ENCODE results near the gene FLYWCH2.

DNA sequence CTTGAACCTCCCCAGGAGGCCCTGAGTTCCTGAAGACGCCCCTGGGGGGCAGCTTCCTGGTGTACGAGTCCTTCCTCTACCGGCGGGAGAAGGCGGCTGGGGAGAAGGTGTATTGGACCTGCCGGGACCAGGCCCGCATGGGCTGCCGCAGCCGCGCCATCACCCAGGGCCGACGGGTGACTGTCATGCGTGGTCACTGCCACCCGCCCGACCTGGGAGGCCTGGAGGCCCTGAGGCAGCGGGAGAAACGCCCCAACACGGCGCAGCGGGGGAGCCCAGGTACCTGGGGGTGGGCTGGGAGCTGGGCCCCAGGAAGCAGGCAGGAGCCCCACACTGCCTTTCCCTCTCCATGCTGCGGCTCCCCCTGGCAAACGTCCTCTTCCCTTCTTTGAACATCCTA lies 50.7 kb downstream of the FLYWCH2 start:
- TF ChIP-seq, protein P1, sequence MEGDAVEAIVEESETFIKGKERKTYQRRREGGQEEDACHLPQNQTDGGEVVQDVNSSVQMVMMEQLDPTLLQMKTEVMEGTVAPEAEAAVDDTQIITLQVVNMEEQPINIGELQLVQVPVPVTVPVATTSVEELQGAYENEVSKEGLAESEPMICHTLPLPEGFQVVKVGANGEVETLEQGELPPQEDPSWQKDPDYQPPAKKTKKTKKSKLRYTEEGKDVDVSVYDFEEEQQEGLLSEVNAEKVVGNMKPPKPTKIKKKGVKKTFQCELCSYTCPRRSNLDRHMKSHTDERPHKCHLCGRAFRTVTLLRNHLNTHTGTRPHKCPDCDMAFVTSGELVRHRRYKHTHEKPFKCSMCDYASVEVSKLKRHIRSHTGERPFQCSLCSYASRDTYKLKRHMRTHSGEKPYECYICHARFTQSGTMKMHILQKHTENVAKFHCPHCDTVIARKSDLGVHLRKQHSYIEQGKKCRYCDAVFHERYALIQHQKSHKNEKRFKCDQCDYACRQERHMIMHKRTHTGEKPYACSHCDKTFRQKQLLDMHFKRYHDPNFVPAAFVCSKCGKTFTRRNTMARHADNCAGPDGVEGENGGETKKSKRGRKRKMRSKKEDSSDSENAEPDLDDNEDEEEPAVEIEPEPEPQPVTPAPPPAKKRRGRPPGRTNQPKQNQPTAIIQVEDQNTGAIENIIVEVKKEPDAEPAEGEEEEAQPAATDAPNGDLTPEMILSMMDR (IDR thresholded peaks at IDR 0.05; ENCODE audit: insufficient read depth, low read length, poor library complexity, severe bottlenecking): no peak
- TF ChIP-seq EZH2phosphoT487 (conservative IDR thresholded peaks at IDR 0.05; ENCODE audit: low read length): no peak
